Measurements from ENCODE around the gene DNAAF3.

DNA sequence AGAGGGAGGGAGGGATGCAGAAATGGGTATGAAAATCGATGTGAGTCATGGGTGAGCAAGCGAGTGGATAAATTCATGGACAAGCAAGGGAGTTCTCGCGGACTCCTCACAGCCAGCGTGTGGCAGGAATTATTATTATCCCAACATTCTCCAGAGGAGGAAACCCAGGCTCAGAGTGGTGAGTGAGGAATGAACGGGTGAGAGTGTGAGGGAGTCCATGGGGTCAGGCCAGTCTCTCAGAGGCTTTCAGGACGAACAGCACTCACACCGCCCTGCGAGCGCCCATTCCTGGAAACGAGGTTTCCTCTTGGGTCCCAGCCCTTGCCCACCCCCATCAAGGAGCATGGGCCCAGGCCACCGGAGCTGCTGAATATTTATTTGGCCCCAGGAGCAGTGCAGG, 6.3 kb upstream of the DNAAF3 start:
- TF ChIP-seq TAF1 (IDR thresholded peaks at IDR 0.05; ENCODE audit: low read depth) (no peak), TEAD4 (IDR thresholded peaks at IDR 0.05) (no peak), RAD21 (IDR thresholded peaks at IDR 0.05; ENCODE audit: low read depth) (no peak), EP300 (IDR thresholded peaks at IDR 0.05; ENCODE audit: borderline replicate concordance) (no peak), CEBPB (IDR thresholded peaks at IDR 0.05) (no peak), TCF12 (IDR thresholded peaks at IDR 0.05; ENCODE audit: low read depth) (no peak), NFIC (IDR thresholded peaks at IDR 0.05) (no peak), YY1 (IDR thresholded peaks at IDR 0.05; ENCODE audit: low read depth) (no peak), ZBTB7A (IDR thresholded peaks at IDR 0.05; ENCODE audit: low read depth) (no peak), CREB1 (IDR thresholded peaks at IDR 0.05; ENCODE audit: low read depth) (no peak), USF1 (IDR thresholded peaks at IDR 0.05) (no peak)
- TF ChIP-seq, protein P1, sequence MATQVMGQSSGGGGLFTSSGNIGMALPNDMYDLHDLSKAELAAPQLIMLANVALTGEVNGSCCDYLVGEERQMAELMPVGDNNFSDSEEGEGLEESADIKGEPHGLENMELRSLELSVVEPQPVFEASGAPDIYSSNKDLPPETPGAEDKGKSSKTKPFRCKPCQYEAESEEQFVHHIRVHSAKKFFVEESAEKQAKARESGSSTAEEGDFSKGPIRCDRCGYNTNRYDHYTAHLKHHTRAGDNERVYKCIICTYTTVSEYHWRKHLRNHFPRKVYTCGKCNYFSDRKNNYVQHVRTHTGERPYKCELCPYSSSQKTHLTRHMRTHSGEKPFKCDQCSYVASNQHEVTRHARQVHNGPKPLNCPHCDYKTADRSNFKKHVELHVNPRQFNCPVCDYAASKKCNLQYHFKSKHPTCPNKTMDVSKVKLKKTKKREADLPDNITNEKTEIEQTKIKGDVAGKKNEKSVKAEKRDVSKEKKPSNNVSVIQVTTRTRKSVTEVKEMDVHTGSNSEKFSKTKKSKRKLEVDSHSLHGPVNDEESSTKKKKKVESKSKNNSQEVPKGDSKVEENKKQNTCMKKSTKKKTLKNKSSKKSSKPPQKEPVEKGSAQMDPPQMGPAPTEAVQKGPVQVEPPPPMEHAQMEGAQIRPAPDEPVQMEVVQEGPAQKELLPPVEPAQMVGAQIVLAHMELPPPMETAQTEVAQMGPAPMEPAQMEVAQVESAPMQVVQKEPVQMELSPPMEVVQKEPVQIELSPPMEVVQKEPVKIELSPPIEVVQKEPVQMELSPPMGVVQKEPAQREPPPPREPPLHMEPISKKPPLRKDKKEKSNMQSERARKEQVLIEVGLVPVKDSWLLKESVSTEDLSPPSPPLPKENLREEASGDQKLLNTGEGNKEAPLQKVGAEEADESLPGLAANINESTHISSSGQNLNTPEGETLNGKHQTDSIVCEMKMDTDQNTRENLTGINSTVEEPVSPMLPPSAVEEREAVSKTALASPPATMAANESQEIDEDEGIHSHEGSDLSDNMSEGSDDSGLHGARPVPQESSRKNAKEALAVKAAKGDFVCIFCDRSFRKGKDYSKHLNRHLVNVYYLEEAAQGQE (IDR thresholded peaks at IDR 0.05; ENCODE audit: low read depth) = no peak
- TF ChIP-seq, protein P2, sequence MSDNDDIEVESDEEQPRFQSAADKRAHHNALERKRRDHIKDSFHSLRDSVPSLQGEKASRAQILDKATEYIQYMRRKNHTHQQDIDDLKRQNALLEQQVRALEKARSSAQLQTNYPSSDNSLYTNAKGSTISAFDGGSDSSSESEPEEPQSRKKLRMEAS (IDR thresholded peaks at IDR 0.05) = no peak
